Gastroesophageal sphincter (tissue), 4 donors: ENCODE results near the gene REEP6. TPM values are rescaled to one million over a fixed set of nuclear protein-coding genes. Genes with fewer than 3 reads are reported as not detected.
A peak's percentile ranks its signal among the peaks of the same experiment; 100 is the strongest.

ENCODE experiments used
- ATAC-seq: fragments of 150-250 bp; one replicate; pipeline ENCODE4 v1.9.1; 2016; ENCODE audit warnings: mild to moderate bottlenecking, moderate library complexity
- H3K27ac ChIP-seq, 4 donors: fragments of 200-600 bp; sonication (generic) in 3 of 4; 1 replicate in 3 of 4; 2 replicates in 1 of 4; pipeline ENCODE4 v1.5.1; 2016 to 2019
- H3K27me3 ChIP-seq: fragments of 200-600 bp; sonication (generic); one replicate; pipeline ENCODE4 v1.5.1; 2019
- H3K36me3 ChIP-seq, 2 donors: fragments of 200-600 bp; sonication (generic); one replicate each; pipeline ENCODE4 v1.5.1; 2019; ENCODE audit warnings: control low read depth in 1 of 2
- H3K4me1 ChIP-seq, 3 donors: fragments of 200-600 bp; sonication (generic); 1 replicate in 2 of 3; 2 replicates in 1 of 3; pipeline ENCODE4 v1.5.1; 2016 to 2019; ENCODE audit warnings: control low read depth in 2 of 3
- H3K4me3 ChIP-seq, 2 donors: fragments of 200-600 bp; sonication (generic); one replicate each; pipeline ENCODE4 v1.5.1; 2019; ENCODE audit warnings: mild to moderate bottlenecking in 1 of 2, moderate library complexity in 1 of 2
- H3K9me3 ChIP-seq, 3 donors: fragments of 200-600 bp; sonication (generic); one replicate each; pipeline ENCODE4 v1.5.1; 2017 to 2019; ENCODE audit warnings: control low read depth in 2 of 3
- EP300 ChIP-seq: sonication (generic); formaldehyde crosslinking; IDR thresholded peaks from one replicate; pipeline ENCODE4 v1.6.1; 2017; ENCODE audit warnings: antibody characterized with exemption, mild to moderate bottlenecking
- POLR2A ChIP-seq, 2 donors: fragments of 450-650 bp; IDR thresholded peaks; one replicate each; pipeline ENCODE4 v1.6.1; 2017; ENCODE audit warnings: antibody characterized with exemption in 2 of 2, mild to moderate bottlenecking in 2 of 2, moderate library complexity in 1 of 2
- POLR2AphosphoS5 ChIP-seq: sonication (generic); formaldehyde crosslinking; IDR thresholded peaks from one replicate; pipeline ENCODE4 v1.6.1; 2017; ENCODE audit warnings: antibody characterized with exemption
- WGBS, 2 donors: methylation state at CpG; one replicate each; pipeline ENCODE4 v1.1.5; 2018; ENCODE audit warnings: low coverage in 1 of 2; 5-methylcytosine and 5-hydroxymethylcytosine counted together
- total RNA-seq, 4 donors: library from RNA; depleted of rRNA; stranded (reverse); fragments of >200 nt; gene quantifications; one replicate each; pipeline ENCODE4 v1.1.0, GENCODE V29; 2016
- TF ChIP-seq, protein P1 (sequence below), 4 experiments: fragments of 200-600 bp in 2 of 4; fragments of 450-650 bp in 2 of 4; sonication (generic) in 1 of 4; IDR thresholded peaks; one replicate each; pipeline ENCODE4 v1.5.1; 2017 to 2019; ENCODE audit warnings: antibody characterized with exemption in 4 of 4, mild to moderate bottlenecking in 2 of 4, moderate library complexity in 2 of 4

Gene REEP6
- total RNA-seq, 4 donors from 2014 or later = 0.32 to 0.96 (median 0.40) TPM; not detected in 1

DNA sequence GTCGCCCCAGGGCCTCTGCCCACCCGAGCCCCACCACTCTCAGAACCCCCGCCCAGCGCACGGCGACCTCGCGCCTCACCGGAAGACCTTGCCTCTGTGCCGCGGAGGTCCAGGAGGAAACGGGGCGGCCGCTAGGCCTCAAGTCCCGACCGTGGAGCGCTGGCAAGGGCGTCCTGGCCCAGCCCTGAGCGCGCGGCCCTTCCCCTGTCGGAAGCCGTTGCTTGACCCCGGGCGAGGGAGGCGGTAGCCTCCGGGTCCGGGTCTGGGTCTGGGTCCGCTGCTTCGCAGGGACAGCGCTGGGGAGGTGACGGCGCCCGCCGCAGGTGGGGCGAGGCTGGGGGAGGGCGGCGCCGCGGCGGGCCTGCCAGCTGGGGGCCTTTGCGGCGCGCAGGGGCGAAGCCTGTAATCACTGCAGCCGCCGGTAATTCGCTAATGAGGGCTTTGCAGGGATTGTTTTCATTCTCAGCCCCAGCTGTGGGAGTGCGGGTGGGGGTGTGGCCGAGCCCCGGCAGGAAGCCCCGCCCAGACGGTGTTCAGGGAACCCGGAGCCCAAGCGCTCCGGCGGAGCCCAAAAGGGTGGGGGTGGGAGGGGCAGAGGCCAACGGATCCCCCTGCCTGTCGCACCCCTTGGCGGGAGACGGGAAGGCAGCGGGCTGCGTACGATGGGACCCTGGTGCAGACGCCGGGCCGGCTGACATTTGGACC lies 20.5 kb upstream of the REEP6 start:
- Histone ChIP-seq H3K9me3 (no peaks in the 10 kb centered on the region), H3K36me3 (peaks cover 0 to 30% of the 10 kb centered on the region in 2 donors), H3K27ac (no peak overlapping the region), H3K4me3 (peak overlapping the region; percentile 4 to 51), H3K27me3 (peaks cover 94% of the 10 kb centered on the region), H3K4me1 (peaks cover 14 to 97% (median 50%) of the 10 kb centered on the region in 3 donors)
- no peak for TF ChIP-seq EP300
- TF ChIP-seq, protein P1, sequence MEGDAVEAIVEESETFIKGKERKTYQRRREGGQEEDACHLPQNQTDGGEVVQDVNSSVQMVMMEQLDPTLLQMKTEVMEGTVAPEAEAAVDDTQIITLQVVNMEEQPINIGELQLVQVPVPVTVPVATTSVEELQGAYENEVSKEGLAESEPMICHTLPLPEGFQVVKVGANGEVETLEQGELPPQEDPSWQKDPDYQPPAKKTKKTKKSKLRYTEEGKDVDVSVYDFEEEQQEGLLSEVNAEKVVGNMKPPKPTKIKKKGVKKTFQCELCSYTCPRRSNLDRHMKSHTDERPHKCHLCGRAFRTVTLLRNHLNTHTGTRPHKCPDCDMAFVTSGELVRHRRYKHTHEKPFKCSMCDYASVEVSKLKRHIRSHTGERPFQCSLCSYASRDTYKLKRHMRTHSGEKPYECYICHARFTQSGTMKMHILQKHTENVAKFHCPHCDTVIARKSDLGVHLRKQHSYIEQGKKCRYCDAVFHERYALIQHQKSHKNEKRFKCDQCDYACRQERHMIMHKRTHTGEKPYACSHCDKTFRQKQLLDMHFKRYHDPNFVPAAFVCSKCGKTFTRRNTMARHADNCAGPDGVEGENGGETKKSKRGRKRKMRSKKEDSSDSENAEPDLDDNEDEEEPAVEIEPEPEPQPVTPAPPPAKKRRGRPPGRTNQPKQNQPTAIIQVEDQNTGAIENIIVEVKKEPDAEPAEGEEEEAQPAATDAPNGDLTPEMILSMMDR (IDR thresholded peaks at IDR 0.05) = no peak
- TF ChIP-seq POLR2A (IDR thresholded peaks at IDR 0.05) = no peak
- TF ChIP-seq POLR2AphosphoS5 = no peak
- ATAC-seq = peak; percentile 32
- WGBS, 2 donors = 0% methylated on average over 2 of the region's 67 CpGs; no CpG with 5 or more reads in 1 of the 2 donors

DNA sequence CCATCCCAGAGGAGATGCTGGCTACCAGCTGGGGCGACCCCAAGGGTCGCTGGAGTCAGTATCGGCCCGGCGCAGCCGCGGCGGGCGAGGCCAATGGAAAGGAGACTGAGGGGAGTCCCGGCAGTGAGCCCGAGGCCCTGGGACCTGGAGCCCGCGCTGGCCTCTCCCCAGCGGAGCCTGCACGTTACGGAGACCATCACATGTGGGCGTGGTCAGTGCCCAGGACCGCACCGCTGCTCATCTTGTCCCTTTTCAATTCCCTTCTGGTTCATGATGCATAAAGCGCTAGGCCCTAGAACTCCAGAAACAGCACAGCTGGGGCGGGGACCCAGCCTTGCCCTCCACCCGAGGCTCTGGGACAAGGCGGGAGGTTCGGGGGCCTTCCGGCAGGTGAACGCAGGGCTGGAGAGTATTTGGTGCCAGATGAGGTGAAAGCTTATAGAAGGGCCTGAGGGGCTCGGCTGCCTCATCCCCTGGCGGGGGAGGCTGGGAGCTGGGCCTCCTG lies 19.9 kb upstream of the REEP6 start:
- peaks cover 14 to 91% (median 50%) of the 10 kb centered on the region in 3 donors for H3K4me1 ChIP-seq

DNA sequence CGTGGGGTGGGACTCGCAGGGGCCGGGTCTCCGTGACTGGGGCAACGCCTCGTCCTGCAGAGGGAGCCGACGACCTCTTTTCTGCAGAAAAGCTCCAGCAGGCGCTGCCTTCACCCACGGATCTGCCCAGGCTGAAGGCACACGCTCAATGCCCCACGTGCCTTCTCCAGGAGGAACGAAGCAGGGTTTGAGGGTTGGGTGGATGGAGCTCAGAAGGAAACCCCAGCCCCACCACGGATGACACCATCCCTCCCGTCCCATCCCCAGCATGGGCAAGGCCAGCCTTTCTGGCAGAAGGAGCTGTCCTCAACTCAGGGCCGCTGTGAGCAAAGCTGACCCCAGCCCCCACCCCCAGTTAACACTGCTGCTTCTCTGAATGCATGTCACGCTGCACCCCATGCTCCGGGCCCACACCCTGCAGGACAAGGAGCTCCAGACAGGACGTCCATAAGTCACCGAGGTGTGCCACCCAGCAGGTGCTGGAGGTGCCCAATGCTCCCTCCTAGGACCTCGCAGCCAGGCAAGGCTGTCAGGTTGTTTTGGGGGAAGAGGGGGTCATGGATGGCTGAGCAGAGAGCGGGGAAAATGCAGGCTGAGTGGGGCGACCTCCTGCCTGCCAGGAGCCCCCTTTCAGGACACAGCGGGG lies 19.3 kb upstream of the REEP6 start:
- Histone ChIP-seq H3K36me3 (peaks cover 0 to 30% of the 10 kb centered on the region in 2 donors), H3K9me3 (no peaks in the 10 kb centered on the region), H3K4me1 (peaks cover 14 to 86% (median 50%) of the 10 kb centered on the region in 3 donors), H3K27ac (no peak overlapping the region), H3K27me3 (peaks cover 83% of the 10 kb centered on the region), H3K4me3 (no peak overlapping the region)
- no peak for ATAC-seq
- WGBS, 2 donors = no CpG with 5 or more reads among the region's 24 CpGs
- TF ChIP-seq, protein P1 (IDR thresholded peaks at IDR 0.05) = no peak
- TF ChIP-seq EP300 = no peak
- no peak for TF ChIP-seq POLR2A (IDR thresholded peaks at IDR 0.05)

More for the DNA sequence above, 19.9 kb upstream of the REEP6 start:
- Histone ChIP-seq H3K9me3 (no peaks in the 10 kb centered on the region), H3K27ac (no peak overlapping the region), H3K36me3 (peaks cover 0 to 30% of the 10 kb centered on the region in 2 donors), H3K4me3 (peak overlapping the region in 1 of 2 donors; percentile 51), H3K27me3 (peaks cover 88% of the 10 kb centered on the region)
- WGBS, 2 donors = no CpG with 5 or more reads among the region's 28 CpGs
- TF ChIP-seq, protein P1 (IDR thresholded peaks at IDR 0.05) = no peak
- no peak for ATAC-seq

DNA sequence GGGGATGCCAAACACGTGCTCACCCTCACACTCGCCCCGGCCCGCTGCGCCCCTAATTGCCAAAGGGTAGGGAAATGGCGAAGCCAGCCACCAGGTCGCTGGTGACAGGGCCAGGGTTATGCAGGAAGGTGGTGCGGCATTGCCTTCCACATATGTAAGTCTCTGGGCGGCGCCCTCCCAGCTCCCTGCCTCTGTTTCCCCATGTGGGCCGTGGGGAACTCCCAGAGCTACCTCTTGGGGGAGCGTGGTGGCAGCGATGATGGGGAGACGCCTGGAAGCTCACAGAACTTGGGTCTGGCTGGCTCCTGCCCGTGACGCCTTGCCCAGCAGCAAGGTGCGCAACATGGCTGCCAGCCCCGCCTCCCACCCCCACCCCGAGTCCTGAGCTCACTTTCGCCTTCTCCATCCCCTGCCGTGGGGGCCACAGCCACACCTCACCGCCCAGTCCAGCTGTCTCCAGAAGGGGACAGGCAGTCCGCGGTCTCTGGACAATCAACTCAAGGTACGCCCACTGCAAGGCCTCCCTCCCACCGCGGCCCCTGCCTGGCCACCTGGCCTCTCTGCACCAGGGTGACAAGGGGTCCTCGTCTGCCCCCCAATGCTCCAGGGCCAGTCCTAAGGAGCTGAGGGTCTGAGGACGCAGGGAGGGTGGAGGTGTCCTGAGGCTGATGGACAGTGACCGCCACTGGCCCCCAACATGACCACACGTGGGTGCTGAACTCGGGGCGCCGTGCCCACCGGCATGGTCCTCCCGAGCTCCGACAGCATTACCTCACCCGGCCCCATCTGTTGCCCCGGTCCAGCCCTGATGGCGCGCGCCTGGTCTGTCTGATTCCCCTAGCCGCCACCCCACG lies 18.5 kb upstream of the REEP6 start:
- ATAC-seq = no peak
- H3K4me1 ChIP-seq = peaks cover 12 to 83% (median 42%) of the 10 kb centered on the region in 3 donors
- 34 to 50% methylated on average over 6 to 8 of the region's 44 CpGs for WGBS, 2 donors
- H3K27me3 ChIP-seq = peaks cover 74% of the 10 kb centered on the region
- H3K9me3 ChIP-seq = no peaks in the 10 kb centered on the region
- peaks cover 0 to 35% of the 10 kb centered on the region in 2 donors for H3K36me3 ChIP-seq
- no peak overlapping the region for H3K27ac ChIP-seq
- H3K4me3 ChIP-seq = no peak overlapping the region
- TF ChIP-seq EP300 = no peak
- TF ChIP-seq, protein P1 (IDR thresholded peaks at IDR 0.05) = no peak
- TF ChIP-seq POLR2A (IDR thresholded peaks at IDR 0.05) = no peak
- TF ChIP-seq POLR2AphosphoS5 = no peak
